ENCODE results near the gene PARD3. TPM values are rescaled to one million over a fixed set of nuclear protein-coding genes. Genes with fewer than 3 reads are reported as not detected.
"Not testable (repeated sequence)": the region's sequence is repeated elsewhere in the genome, so short reads cannot be mapped to it uniquely, and the experiment has no call there.

Gene PARD3
- total RNA-seq, 2 donors from 2014 or later = 41.7 to 48.8 TPM

- Histone ChIP-seq H3K36me3 (no peaks in the 10 kb centered on the region), H3K9ac (ENCODE audit: low read depth in 2 of 2, low read length in 2 of 2) (no peak overlapping the region), H3K27me3 (no peaks in the 10 kb centered on the region), H3K4me1 (no peaks in the 10 kb centered on the region), H3K4me3 (no peak overlapping the region), H3K9me3 (no peaks in the 10 kb centered on the region), H3K27ac (no peak overlapping the region)
- intact Hi-C loops (cut with DNase I) = no loop called here
- no peak for DNase-seq
- TF ChIP-seq CTCF (IDR thresholded peaks at IDR 0.05) = no peak
Observed at GRCh38 chr10:34433241-34434076, 381.6 kb downstream of the PARD3 start.

GRCh38 chr10:34432589-34432988, 382.5 kb downstream of the PARD3 start:
- intact Hi-C loops (cut with DNase I) = no loop called here
- Histone ChIP-seq H3K4me1 (no peaks in the 10 kb centered on the region), H3K4me3 (no peak overlapping the region), H3K36me3 (no peaks in the 10 kb centered on the region), H3K9ac (ENCODE audit: low read depth in 2 of 2, low read length in 2 of 2) (no peak overlapping the region), H3K27ac (no peak overlapping the region), H3K27me3 (no peaks in the 10 kb centered on the region), H3K9me3 (no peaks in the 10 kb centered on the region)
- TF ChIP-seq CTCF (IDR thresholded peaks at IDR 0.05) = no peak
- DNase-seq = no peak

- Histone ChIP-seq H3K9me3 (no peaks in the 10 kb centered on the region), H3K27me3 (no peaks in the 10 kb centered on the region), H3K27ac (no peak overlapping the region), H3K4me1 (no peaks in the 10 kb centered on the region), H3K9ac (ENCODE audit: low read depth in 2 of 2, low read length in 2 of 2) (no peak overlapping the region), H3K36me3 (no peaks in the 10 kb centered on the region), H3K4me3 (no peak overlapping the region)
- intact Hi-C loops (cut with DNase I) = no loop called here
- DNase-seq = no peak
- TF ChIP-seq CTCF (IDR thresholded peaks at IDR 0.05) = no peak
Observed at GRCh38 chr10:34430685-34431084, 384.4 kb downstream of the PARD3 start.

- Histone ChIP-seq H3K9ac (ENCODE audit: low read depth in 2 of 2, low read length in 2 of 2) (no peak overlapping the region), H3K4me3 (no peak overlapping the region), H3K9me3 (no peaks in the 10 kb centered on the region), H3K27me3 (no peaks in the 10 kb centered on the region), H3K4me1 (no peaks in the 10 kb centered on the region), H3K36me3 (no peaks in the 10 kb centered on the region), H3K27ac (no peak overlapping the region)
- DNase-seq = no peak
- intact Hi-C loops (cut with DNase I) = no loop called here
- TF ChIP-seq CTCF (IDR thresholded peaks at IDR 0.05) = no peak
Observed at GRCh38 chr10:34428501-34428900, 386.6 kb downstream of the PARD3 start.

- no peaks in the 10 kb centered on the region for H3K36me3 ChIP-seq
- H3K9ac ChIP-seq (ENCODE audit: low read depth in 2 of 2, low read length in 2 of 2) = no peak overlapping the region
- no peak overlapping the region for H3K4me3 ChIP-seq
- no peak overlapping the region for H3K27ac ChIP-seq
- intact Hi-C loops (cut with DNase I) = no loop called here
- H3K4me1 ChIP-seq = no peaks in the 10 kb centered on the region
- H3K27me3 ChIP-seq = no peaks in the 10 kb centered on the region
- no peak for TF ChIP-seq CTCF (IDR thresholded peaks at IDR 0.05)
- no peaks in the 10 kb centered on the region for H3K9me3 ChIP-seq
- DNase-seq = no peak
Observed at GRCh38 chr10:34427911-34428216, 387.2 kb downstream of the PARD3 start.

- H3K27me3 ChIP-seq; intact Hi-C loops (cut with DNase I); H3K4me1 ChIP-seq; H3K9ac ChIP-seq (ENCODE audit: low read depth in 2 of 2, low read length in 2 of 2); H3K9me3 ChIP-seq; H3K4me3 ChIP-seq; H3K27ac ChIP-seq; H3K36me3 ChIP-seq; DNase-seq: not testable (repeated sequence)
Observed at GRCh38 chr10:34427158-34427910, 387.8 kb downstream of the PARD3 start.

- H3K4me3 ChIP-seq, H3K27ac ChIP-seq, H3K36me3 ChIP-seq: not testable (repeated sequence)
Observed at GRCh38 chr10:34426538-34427157, 388.4 kb downstream of the PARD3 start.

More at GRCh38 chr10:34426538-34427157, 388.4 kb downstream of the PARD3 start:
- intact Hi-C loops (cut with DNase I); H3K4me1 ChIP-seq; H3K27me3 ChIP-seq; H3K9ac ChIP-seq (ENCODE audit: low read depth in 2 of 2, low read length in 2 of 2); H3K9me3 ChIP-seq; DNase-seq: not testable (repeated sequence)

Measured in colonic mucosa (tissue), 4 donors.